Measurements from ENCODE around the gene PITRM1.
A peak's percentile ranks its signal among the peaks of the same experiment; 100 is the strongest.

Gene PITRM1

DNA sequence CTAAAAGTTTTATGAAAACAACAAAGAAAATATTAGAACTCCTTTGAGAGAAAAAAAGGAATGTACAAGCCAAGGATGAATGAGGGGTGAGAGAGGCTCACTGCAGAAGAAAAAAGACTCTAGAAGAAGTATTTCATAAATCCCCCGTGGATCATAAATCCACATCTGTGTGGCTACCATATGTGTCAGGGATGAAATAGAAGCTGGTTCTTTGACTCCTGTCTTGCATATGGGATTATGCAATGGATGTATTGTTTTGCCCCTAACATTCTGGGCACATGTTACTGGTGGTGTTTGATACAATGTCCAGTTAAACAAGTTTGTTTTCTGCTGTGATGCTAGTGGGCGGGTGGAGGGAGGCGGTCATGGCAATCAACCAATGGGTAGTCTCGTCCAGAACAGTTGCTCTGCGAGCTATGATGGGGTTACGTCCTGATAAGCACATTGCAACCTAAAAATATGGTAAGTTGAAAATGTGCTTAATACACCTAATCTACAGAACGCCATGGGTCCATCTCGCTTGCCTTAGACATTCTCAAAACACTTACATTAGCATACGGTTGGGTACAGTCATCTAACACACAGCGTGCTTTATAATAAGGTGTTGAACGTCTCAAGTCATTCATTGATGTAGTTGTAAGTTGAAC, 34.1 kb upstream of the PITRM1 start:
- peak; percentile 78 for DNase-seq (ENCODE audit: low read depth)
- TF ChIP-seq, protein P1, sequence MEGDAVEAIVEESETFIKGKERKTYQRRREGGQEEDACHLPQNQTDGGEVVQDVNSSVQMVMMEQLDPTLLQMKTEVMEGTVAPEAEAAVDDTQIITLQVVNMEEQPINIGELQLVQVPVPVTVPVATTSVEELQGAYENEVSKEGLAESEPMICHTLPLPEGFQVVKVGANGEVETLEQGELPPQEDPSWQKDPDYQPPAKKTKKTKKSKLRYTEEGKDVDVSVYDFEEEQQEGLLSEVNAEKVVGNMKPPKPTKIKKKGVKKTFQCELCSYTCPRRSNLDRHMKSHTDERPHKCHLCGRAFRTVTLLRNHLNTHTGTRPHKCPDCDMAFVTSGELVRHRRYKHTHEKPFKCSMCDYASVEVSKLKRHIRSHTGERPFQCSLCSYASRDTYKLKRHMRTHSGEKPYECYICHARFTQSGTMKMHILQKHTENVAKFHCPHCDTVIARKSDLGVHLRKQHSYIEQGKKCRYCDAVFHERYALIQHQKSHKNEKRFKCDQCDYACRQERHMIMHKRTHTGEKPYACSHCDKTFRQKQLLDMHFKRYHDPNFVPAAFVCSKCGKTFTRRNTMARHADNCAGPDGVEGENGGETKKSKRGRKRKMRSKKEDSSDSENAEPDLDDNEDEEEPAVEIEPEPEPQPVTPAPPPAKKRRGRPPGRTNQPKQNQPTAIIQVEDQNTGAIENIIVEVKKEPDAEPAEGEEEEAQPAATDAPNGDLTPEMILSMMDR (conservative IDR thresholded peaks at IDR 0.05; ENCODE audit: control insufficient read depth, insufficient read depth, low read depth, low read length) = no peak
- H3K4me3 ChIP-seq (ENCODE audit: control insufficient read depth, low read depth, low read length) = no peak overlapping the region

DNA sequence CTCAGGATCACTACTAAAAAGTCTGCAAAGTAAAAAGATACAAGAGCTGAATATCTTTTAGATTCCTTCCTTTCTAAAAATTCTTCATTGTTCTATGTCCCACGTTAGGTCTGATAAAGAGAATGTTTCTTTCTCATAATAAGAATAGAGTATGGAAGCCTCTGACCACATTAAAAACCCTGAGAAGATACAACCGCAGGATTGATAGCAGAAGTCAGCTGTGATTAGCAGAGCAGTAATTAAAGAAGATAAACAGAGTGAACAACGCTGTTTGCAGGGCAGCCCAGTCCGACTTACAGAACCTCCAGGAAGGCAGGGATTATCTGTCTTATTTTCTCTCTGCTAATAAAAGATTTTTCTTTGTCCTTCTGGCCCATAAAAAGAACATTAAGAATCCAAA, 31.4 kb upstream of the PITRM1 start:
- no peak for DNase-seq (ENCODE audit: low read depth)
- H3K4me3 ChIP-seq (ENCODE audit: control insufficient read depth, low read depth, low read length) = no peak overlapping the region
- TF ChIP-seq, protein P1 (conservative IDR thresholded peaks at IDR 0.05; ENCODE audit: control insufficient read depth, insufficient read depth, low read depth, low read length) = no peak

DNA sequence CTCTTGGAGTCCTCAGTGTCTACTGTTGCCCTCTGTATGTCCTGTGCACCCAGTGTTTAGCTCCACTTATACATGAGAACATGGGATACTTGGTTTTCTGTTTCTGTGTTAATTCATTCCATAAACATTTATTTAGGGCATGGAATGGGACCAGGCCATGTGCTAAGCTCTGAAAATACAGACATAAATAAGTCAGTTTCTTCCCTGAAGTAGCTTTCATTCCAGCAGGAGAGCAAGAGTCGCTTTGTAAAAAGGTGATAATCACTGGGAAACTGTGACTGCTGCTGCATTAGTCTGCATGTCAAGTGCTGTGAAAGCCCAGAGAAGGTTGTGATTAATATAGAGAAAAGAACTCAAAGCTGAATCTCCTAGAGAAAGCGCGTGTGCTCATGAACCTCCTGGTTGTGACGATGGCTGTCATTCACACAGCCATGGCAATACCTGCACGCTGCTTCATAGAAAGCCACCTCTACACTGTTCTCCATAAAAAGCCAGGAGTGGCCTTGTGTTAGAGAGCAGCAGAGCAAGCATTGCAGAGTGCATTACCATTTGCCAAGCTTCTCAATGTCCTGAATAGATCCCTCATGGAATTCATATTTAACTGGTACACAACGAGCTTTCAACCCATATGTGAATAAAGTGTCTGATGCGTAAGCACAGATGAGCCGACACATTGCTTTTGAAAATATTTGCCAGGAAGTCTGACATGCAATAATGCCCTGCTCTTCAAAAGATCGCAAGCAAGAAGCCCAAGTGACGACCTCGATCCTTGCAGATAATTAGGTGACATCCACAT, 30.6 kb upstream of the PITRM1 start:
- no peak overlapping the region for H3K4me3 ChIP-seq (ENCODE audit: control insufficient read depth, low read depth, low read length)
- DNase-seq (ENCODE audit: low read depth) = no peak
- TF ChIP-seq, protein P1 (conservative IDR thresholded peaks at IDR 0.05; ENCODE audit: control insufficient read depth, insufficient read depth, low read depth, low read length) = no peak

DNA sequence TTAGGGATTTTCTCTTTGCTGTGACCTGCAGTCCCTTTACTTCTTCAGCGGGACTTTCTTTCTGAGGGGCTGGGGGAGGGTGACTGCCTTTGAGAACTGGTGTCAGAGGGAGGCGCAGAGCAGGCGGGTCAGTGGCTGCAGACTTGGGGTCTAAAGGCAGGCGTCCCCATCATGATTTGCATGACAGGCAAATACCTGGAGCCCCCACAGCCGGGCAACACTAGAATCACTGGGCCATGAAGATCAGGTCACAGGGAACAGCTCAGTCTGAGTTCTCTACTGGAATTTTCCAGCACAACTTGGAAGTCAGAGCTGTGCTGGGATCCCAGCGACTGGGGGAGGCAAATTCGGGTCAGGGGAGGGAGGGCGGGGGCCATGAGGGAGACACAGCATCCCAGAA, 29.2 kb upstream of the PITRM1 start:
- DNase-seq (ENCODE audit: low read depth) = no peak
- TF ChIP-seq, protein P1 (conservative IDR thresholded peaks at IDR 0.05; ENCODE audit: control insufficient read depth, insufficient read depth, low read depth, low read length) = no peak

DNA sequence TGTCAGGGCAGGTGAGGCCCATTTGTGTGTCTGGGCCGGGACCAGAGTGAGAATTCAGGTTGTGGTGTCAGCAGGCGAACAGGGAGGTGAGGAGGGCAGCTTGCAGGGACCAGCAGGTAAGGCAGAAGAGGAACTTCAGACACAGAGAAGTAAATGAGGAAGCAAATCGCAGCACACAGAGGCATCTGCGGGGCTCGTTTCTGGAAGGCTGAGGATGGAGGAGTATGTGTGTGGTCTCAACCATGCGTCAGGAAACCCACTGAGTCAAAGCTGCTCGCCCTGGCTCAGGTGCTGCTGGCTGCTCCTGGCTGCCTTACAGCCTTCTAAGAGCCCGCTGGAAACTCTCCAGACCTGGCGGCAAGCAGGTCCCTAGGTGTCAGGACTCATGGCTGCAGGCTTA, 26.9 kb upstream of the PITRM1 start:
- no peak for DNase-seq (ENCODE audit: low read depth)
- no peak overlapping the region for H3K4me3 ChIP-seq (ENCODE audit: control insufficient read depth, low read depth, low read length)
- TF ChIP-seq, protein P1 (conservative IDR thresholded peaks at IDR 0.05; ENCODE audit: control insufficient read depth, insufficient read depth, low read depth, low read length) = no peak

More for the DNA sequence above, 29.2 kb upstream of the PITRM1 start:
- no peak overlapping the region for H3K4me3 ChIP-seq (ENCODE audit: control insufficient read depth, low read depth, low read length)

DNA sequence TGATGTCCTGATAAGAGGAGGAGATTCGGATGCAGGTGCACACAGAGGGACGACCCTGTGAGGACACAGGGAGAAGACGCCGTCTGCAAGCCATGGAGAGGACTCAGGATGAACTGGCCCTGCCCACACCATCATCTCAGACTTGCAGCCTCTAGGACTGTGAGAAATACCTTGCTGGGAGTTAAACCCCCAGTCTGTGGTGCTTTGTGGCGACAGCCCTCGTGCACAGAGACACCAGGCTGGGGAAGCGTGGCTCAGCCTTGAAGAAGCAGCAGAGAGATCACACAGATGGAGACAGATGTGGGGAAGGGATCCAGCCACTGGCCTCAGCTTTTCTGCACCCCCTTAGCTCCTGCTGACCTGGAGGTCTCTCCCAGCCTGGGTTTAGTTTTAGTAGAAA, 26.3 kb upstream of the PITRM1 start:
- no peak for DNase-seq (ENCODE audit: low read depth)
- TF ChIP-seq, protein P1 (conservative IDR thresholded peaks at IDR 0.05; ENCODE audit: control insufficient read depth, insufficient read depth, low read depth, low read length) = no peak
- no peak overlapping the region for H3K4me3 ChIP-seq (ENCODE audit: control insufficient read depth, low read depth, low read length)
